GM19023 (cell line): Measurements from ENCODE around the gene GIGYF2.
"Not testable (repeated sequence)": the region's sequence is repeated elsewhere in the genome, so short reads cannot be mapped to it uniquely, and the experiment has no call there.

ENCODE experiments used
- ATAC-seq: cut with Tn5 transposase; IDR thresholded peaks from one replicate; pipeline ENCODE4 v1.9.1; 2021; ENCODE audit warnings: mild to moderate bottlenecking, moderate library complexity; ENCODE audit not compliant: unreplicated experiment

GIGYF2 gene

DNA sequence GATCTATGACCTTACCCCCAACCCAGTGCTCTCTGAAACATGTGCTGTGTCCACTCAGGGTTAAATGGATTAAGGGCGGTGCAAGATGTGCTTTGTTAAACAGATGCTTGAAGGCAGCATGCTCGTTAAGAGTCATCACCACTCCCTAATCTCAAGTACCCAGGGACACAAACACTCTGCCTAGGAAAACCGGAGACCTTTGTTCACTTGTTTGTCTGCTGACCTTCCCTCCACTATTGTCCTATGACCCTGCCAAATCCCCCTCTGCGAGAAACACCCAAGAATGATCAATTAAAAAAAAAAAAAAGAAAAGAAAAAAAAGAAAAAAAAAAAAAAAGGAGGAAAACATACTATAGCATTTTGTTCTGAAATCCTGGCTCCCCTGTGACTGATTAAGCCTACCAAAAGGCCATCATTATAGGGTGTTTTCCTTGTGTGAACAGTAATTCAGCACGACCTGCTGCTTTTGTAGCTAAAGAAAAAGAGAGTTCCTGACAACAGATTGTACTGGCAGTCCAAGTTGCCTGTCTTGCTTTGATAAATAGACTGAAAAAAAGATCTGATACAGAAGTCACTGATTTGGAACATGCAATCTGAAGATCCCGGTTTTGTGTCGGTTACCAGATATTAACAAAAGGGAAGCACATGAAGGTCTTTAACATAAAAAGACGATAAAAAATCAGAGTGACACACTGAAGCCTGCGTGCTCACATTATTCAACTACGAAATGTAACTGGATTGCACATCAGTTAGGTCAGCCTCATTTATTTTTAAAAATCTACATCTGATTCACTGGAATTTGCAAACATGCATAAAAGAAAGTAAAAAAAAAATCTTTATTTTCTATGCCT lies 210.0 kb downstream of the GIGYF2 start:
- not testable (repeated sequence) for ATAC-seq

DNA sequence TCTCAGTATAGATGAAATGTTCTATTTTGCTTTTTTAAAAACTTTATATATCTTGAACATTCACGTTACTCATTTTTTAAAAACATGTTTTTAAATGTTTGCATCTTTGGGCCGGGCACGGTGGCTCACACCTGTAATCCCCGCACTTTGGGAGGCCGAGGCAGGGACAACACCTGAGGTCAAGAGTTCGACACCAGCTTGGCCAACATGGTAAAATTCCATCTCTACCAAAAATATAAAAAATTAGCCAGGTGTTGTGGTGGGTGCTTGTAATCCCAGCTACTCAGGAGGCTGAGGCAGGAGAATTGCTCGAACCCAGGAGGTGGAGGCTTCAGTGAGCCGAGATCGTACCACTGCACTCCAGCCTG lies 210.6 kb downstream of the GIGYF2 start:
- ATAC-seq, result not testable (repeated sequence)

DNA sequence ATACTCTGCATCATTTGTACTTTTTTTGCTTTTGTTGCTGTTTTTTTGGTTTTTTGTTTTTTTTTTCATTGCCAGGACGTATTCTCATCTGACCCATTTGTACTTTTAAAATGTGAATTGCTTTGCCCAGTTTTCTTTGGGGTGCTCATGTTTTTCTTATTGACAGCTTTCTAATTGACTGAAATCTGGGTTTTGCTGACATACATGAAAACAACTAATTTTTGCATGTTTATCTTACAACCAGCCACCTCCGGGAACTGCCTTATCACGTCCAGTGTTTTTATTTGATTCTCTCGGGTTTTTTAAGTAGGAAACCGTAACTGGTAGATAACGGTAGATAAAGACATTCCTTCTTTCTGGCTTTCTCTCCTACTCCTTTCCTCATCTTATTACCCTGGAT lies 211.6 kb downstream of the GIGYF2 start:
- ATAC-seq, result no peak
